Measurements from ENCODE around the gene LOXL4. TPM values are rescaled to one million over a fixed set of nuclear protein-coding genes. Genes with fewer than 3 reads are reported as not detected.

Gene LOXL4
- total RNA-seq, 2 donors from 2014 or later: not detected

DNA sequence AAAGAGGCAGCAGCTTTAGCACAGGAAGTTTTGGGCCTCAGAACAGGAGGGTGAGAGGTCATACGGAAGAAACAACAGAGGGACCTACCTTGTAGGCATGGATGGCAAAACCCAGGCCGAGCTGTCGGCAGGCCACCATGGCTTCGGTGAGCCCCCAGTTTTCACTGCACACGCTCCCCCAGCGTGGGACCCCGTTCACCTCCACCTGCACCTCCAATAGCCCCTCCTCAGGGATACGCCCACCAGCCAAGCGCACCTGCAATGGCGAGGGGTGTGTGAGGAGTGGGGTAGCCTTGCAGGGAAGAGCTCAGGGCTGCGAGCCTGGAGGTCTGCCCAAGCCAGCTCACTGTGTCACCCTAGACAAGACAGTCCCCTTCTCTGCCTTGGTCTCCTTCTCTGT is 11.3 kb downstream of the LOXL4 start:
- Mint-ChIP-seq H3K9me3 (no peaks in the 10 kb centered on the region), H3K27me3 (ENCODE audit: low read depth) (no peaks in the 10 kb centered on the region)

DNA sequence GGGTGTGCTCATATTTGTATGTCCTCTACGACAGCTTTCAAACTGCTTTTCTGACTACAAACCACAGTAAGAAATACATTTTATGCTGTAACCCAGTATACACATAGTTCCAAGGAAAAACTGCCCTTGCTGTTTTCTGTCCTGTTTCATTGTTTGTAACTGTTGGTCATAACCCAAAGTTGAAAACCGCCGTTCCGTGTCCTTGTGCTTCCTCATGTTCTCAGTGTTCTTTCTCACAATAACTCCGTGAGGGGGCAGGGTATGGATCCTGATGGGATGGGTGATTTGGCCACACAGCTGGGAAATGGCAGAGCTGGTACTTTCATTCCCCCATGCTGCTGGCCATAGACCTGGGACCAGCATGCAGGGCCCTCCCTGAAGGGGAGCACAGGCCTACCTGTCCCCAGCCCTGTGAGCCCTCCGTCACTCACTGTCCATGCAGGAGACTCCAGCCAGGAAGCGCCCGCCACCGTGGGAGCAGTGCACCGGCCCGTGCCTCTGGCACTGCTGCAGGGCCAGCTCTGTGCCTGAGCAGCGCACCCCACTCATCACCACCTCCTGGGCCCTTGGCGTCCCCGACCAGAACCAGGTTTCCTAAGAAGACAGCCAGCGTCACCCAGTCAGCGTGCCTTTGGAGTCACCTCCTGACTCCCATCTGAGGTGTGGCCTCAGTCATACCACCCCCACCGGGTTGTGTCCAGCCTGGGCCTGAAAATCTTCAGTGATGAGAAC is 12.7 kb downstream of the LOXL4 start:
- Mint-ChIP-seq H3K4me3 (no peak overlapping the region), H3K27ac (no peak overlapping the region), H3K4me1 (ENCODE audit: low read depth) (no peaks in the 10 kb centered on the region), H3K9me3 (no peaks in the 10 kb centered on the region), H3K27me3 (ENCODE audit: low read depth) (no peaks in the 10 kb centered on the region), H3K36me3 (ENCODE audit: insufficient read depth in 2 of 2) (no peaks in the 10 kb centered on the region)
- ATAC-seq (replicated peaks in 1 of 2) (no peak), DNase-seq (no peak)

More for the DNA sequence above, 11.3 kb downstream of the LOXL4 start:
- ATAC-seq (replicated peaks in 1 of 2) (no peak), DNase-seq (no peak)
- Mint-ChIP-seq H3K4me1 (ENCODE audit: low read depth) (no peaks in the 10 kb centered on the region), H3K36me3 (ENCODE audit: insufficient read depth in 2 of 2) (no peaks in the 10 kb centered on the region), H3K27ac (no peak overlapping the region), H3K4me3 (no peak overlapping the region)

DNA sequence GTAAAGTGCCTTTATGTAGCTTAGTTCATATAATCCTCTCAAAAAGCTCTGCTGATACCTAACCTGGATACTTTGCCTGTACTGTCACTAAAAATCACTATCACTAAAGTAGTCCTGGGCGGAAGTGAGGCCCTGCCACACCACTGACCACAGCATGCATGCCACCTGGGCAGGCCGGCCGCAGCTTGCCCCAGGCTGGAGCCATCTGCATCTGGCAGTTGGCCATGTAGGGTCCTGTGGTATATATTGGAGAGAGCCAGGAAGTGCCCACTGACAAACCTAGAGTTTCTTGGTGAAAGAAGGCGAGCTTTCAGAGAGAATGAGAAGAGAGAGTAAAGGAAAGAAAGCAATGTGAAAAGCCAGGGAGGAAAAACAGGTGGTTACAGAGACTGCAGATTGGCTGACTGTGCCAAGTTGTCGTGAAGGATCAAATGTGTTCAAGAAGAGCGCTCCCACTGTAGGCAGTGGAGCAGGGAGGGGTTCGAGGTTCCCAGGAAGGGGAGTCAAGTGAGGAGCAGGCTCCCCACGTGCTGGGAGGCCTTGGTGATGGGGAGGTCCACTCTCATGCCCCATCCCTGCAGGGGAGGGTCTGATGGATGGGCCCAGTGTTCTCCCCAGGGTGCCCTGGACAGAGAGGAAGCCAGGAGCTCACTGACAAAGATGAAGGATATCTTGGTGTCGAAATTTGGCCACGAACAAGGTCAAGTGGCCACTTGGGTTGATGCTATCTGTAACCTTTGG is 13.6 kb downstream of the LOXL4 start:
- ATAC-seq (replicated peaks in 1 of 2) (no peak), DNase-seq (no peak)
- Mint-ChIP-seq H3K9me3 (no peaks in the 10 kb centered on the region), H3K27me3 (ENCODE audit: low read depth) (no peaks in the 10 kb centered on the region), H3K36me3 (ENCODE audit: insufficient read depth in 2 of 2) (no peaks in the 10 kb centered on the region), H3K4me3 (no peak overlapping the region), H3K4me1 (ENCODE audit: low read depth) (no peaks in the 10 kb centered on the region), H3K27ac (no peak overlapping the region)

DNA sequence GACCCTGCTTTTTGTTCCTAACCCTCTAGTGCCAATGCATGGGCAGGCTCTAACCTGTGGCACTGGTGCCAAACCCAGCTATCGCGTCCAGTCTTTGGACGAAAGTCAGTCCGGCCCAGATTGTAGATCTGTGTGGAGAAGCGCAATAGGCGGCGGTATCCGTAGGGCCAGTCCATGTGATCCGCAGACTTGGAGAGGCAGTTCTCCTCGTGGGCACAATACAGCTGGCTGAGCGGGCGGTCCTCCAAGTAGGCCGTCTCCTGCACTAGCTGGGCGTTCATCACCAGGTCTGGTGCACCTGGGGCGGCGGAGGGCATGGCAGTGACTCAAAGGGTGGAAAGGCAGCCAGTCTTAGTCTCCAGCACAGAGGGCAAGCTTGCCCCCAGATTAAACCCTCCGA is 14.5 kb downstream of the LOXL4 start:
- ATAC-seq (replicated peaks in 1 of 2): no peak
- H3K27ac Mint-ChIP-seq: no peak overlapping the region
- H3K9me3 Mint-ChIP-seq: no peaks in the 10 kb centered on the region
- H3K27me3 Mint-ChIP-seq (ENCODE audit: low read depth): no peaks in the 10 kb centered on the region
- DNase-seq: no peak
- no peaks in the 10 kb centered on the region for H3K4me1 Mint-ChIP-seq (ENCODE audit: low read depth)
- no peaks in the 10 kb centered on the region for H3K36me3 Mint-ChIP-seq (ENCODE audit: insufficient read depth in 2 of 2)
- no peak overlapping the region for H3K4me3 Mint-ChIP-seq

DNA sequence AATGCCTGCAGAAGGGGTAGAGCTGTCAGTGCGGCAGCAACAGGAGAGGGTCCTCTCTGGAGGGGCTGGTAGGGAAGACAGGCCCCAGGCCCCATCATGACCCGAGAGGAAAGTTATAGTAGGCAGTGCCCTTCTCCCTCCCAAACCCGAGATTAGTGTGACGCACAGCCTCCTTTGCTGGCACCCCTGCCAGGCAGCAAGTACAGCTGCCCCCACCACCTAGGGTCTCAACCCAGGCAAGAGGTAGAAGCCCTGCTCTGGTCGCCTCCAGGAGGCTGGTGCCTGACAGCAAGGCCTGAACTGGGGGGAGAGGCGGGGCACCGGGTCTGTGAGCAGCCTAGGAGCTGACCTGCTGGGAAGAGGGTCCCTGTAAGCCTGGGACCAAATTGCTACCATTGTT is 15.5 kb downstream of the LOXL4 start:
- no peak overlapping the region for H3K4me3 Mint-ChIP-seq
- no peaks in the 10 kb centered on the region for H3K27me3 Mint-ChIP-seq (ENCODE audit: low read depth)
- peaks cover 0 to 2% of the 10 kb centered on the region in 2 donors for H3K36me3 Mint-ChIP-seq (ENCODE audit: insufficient read depth in 2 of 2)
- ATAC-seq (replicated peaks in 1 of 2) (no peak), DNase-seq (no peak)
- H3K9me3 Mint-ChIP-seq: no peaks in the 10 kb centered on the region
- no peak overlapping the region for H3K27ac Mint-ChIP-seq
- no peaks in the 10 kb centered on the region for H3K4me1 Mint-ChIP-seq (ENCODE audit: low read depth)

DNA sequence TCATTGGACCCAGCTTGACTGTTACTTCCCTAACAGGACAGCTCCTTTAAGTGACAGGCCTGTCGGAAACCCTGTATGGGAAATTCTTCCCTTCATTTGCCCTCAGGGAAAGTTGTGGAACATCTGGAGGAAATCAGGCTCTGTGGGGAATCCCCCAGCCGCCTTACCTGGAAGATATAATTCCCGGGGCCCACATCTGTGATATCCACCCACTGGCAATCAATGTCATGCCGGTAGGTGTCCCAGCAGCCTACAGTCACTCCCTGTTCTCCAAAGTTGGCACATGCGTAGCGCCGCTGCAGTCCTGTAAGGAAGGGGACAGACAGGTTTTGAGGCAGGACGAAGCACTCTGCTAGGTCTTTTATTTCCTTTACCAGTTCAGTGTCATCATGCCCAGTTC is 16.6 kb downstream of the LOXL4 start:
- Mint-ChIP-seq H3K27me3 (ENCODE audit: low read depth) (no peaks in the 10 kb centered on the region), H3K4me1 (ENCODE audit: low read depth) (no peaks in the 10 kb centered on the region), H3K4me3 (no peak overlapping the region), H3K36me3 (ENCODE audit: insufficient read depth in 2 of 2) (peaks cover 0 to 2% of the 10 kb centered on the region in 2 donors), H3K9me3 (no peaks in the 10 kb centered on the region), H3K27ac (no peak overlapping the region)
- no peak for ATAC-seq (replicated peaks in 1 of 2)
- no peak for DNase-seq

DNA sequence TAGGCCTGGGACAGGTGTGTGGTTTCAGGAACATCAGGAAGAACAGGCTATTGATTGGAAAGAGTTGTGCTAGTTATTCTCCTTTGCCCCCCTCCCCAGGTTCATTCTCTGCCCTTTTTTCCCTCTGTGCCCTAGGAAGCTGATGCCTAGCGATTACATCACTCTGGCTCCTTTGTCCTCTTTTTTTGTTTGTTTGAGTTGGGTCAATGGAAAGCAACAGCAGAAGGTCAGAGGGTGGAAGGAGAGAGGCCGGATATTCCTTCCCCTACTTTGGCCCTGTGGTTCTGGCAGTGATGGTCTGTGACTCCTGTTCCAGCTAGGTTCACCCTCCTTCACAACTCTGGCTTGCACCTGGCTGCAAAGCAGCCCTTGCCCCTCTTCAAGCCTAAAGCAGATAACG is 18.9 kb downstream of the LOXL4 start:
- no peaks in the 10 kb centered on the region for H3K27me3 Mint-ChIP-seq (ENCODE audit: low read depth)
- ATAC-seq (replicated peaks in 1 of 2): no peak
- no peaks in the 10 kb centered on the region for H3K4me1 Mint-ChIP-seq (ENCODE audit: low read depth)
- H3K27ac Mint-ChIP-seq: no peak overlapping the region
- peaks cover 3 to 4% of the 10 kb centered on the region in 2 donors for H3K36me3 Mint-ChIP-seq (ENCODE audit: insufficient read depth in 2 of 2)
- H3K9me3 Mint-ChIP-seq: no peaks in the 10 kb centered on the region
- H3K4me3 Mint-ChIP-seq: no peak overlapping the region
- DNase-seq: no peak

DNA sequence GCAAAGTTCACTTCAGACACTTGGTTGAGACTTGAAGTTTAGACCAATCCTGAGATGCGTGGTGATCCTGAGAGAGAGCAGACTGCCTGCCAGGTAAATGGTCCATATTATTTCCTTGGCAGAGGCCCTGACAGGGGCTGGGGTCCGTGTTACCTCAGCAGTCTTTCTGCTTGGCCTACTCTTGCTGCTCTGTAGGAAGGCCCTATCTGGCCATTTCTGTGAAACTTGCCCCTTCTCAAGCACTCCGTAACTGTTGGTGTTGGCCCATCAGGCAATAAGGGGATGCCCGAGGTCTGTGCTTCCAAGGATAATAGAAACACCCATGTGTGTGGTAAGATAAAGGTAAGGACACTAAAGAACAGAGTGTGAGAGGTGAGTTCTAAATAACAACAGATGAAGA is 20.0 kb downstream of the LOXL4 start:
- Mint-ChIP-seq H3K9me3 (no peaks in the 10 kb centered on the region), H3K27ac (peak overlapping the region; percentile 47), H3K27me3 (ENCODE audit: low read depth) (no peaks in the 10 kb centered on the region), H3K4me1 (ENCODE audit: low read depth) (no peaks in the 10 kb centered on the region), H3K36me3 (ENCODE audit: insufficient read depth in 2 of 2) (peaks cover 6 to 8% of the 10 kb centered on the region in 2 donors), H3K4me3 (no peak overlapping the region)
- ATAC-seq (replicated peaks in 1 of 2) (no peak), DNase-seq (no peak)

DNA sequence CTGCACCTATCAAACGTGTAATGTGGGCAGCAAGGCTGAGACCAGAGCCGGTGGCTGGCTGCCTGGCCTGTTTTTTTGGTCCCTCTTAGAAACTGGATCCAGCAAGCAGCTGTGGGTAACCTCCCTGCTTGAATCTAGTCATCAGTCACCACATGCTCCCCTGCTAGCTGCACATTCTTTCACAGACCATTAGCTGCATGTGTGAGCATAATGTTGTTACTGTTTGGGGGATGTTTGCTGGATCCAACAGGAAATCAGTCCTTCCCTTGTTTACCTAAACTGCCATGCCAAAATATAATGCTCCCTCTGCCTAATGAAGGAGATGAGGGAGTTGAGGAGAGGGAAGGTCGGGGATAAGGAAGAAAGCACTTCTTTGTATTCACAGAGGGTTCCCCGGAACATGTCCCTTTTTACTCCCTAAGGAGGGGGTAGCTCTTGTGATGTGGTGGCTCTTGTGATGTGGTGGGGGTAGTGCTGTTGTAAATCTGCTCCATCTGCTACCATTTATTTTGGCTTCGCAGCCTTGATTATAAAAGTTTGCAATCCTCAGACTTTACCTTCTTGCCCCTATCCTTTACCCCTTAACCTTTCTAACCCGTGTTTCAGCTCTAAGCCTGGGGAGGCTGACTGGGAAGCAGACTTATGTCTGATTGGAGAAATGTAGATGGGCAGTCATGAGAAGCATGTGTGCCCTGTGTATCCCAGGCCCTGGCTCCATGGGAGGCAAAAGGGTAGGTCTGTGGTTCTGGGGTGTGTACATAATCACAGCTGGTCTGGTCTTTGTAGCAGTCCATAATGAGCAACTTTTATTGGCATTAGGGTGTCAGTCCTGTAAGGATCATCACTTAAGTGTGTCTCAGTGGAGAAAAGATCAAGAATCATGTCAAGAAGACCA is 20.8 kb downstream of the LOXL4 start:
- no peak overlapping the region for H3K4me3 Mint-ChIP-seq
- ATAC-seq (replicated peaks in 1 of 2) (no peak), DNase-seq (no peak)
- no peaks in the 10 kb centered on the region for H3K4me1 Mint-ChIP-seq (ENCODE audit: low read depth)
- H3K9me3 Mint-ChIP-seq: no peaks in the 10 kb centered on the region
- peaks cover 6 to 8% of the 10 kb centered on the region in 2 donors for H3K36me3 Mint-ChIP-seq (ENCODE audit: insufficient read depth in 2 of 2)
- H3K27ac Mint-ChIP-seq: peak overlapping the region; percentile 31
- H3K27me3 Mint-ChIP-seq (ENCODE audit: low read depth): no peaks in the 10 kb centered on the region

DNA sequence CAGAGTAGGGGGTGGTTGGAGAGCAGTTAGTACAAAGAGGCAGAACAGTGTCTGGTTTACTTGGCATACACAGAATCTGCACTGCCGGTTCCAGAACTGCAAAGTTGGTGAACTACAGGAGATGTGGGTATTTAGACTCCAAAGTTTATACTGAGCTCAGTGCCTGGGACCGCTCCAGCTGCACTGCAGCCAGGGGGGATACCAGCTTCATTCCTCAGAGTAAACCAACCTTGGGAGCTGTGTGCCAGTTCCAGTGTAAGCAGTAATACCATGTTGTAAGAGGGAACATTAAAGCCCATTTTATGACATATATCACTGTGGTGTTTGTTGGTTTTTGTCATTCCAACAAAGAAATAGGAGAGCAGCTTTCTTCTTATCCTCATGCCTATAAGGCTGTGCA is 23.4 kb downstream of the LOXL4 start:
- peaks cover 6 to 10% of the 10 kb centered on the region in 2 donors for H3K36me3 Mint-ChIP-seq (ENCODE audit: insufficient read depth in 2 of 2)
- ATAC-seq (replicated peaks in 1 of 2): no peak
- no peak overlapping the region for H3K27ac Mint-ChIP-seq
- no peaks in the 10 kb centered on the region for H3K27me3 Mint-ChIP-seq (ENCODE audit: low read depth)
- no peak overlapping the region for H3K4me3 Mint-ChIP-seq
- no peaks in the 10 kb centered on the region for H3K9me3 Mint-ChIP-seq
- no peaks in the 10 kb centered on the region for H3K4me1 Mint-ChIP-seq (ENCODE audit: low read depth)
- DNase-seq: no peak

DNA sequence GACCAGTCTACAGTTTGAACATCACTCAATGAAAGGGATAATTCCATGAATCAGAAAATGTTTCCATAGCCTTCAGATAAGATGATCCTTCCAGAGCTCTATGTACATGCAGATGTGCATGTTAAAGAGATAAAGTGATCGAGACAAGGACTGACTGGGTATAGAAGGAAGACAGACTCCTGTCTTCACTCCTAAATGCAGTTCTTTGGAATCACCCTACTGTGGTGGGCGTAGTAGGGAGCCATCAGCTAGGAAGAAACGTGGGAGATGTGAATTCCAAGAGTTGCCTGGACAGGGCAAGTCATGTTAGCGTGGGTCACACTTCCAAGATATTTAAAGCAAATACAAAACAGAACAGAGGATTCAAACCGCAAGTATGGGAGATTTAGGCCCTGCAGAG is 23.9 kb downstream of the LOXL4 start:
- Mint-ChIP-seq H3K4me1 (ENCODE audit: low read depth) (no peaks in the 10 kb centered on the region), H3K4me3 (no peak overlapping the region), H3K9me3 (no peaks in the 10 kb centered on the region), H3K27ac (peak overlapping the region; percentile 48), H3K27me3 (ENCODE audit: low read depth) (no peaks in the 10 kb centered on the region), H3K36me3 (ENCODE audit: insufficient read depth in 2 of 2) (peaks cover 6 to 13% of the 10 kb centered on the region in 2 donors)
- DNase-seq: no peak
- no peak for ATAC-seq (replicated peaks in 1 of 2)

DNA sequence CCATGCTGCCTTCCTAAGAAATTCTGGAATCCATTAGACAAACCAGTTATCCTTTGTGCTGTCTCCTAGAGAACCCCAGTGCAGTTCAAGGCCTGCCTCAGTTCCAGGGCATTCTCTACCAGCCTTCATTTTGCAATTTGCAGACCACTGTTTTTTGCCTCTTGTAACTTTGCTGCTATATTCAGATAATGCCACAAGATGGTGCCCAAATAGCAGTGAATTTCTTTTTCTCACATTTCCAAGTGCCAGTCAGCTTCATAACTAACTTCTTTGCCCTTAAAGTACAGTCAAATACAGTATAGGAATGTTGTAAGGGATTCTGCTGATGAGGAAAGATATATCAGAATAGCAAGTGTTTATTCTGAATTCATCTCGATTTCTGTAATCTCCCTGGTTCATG is 25.2 kb downstream of the LOXL4 start:
- H3K36me3 Mint-ChIP-seq (ENCODE audit: insufficient read depth in 2 of 2): peaks cover 6 to 12% of the 10 kb centered on the region in 2 donors
- H3K27me3 Mint-ChIP-seq (ENCODE audit: low read depth): no peaks in the 10 kb centered on the region
- peak overlapping the region; percentile 10 for H3K27ac Mint-ChIP-seq
- H3K9me3 Mint-ChIP-seq: no peaks in the 10 kb centered on the region
- ATAC-seq (replicated peaks in 1 of 2) (no peak), DNase-seq (no peak)
- H3K4me1 Mint-ChIP-seq (ENCODE audit: low read depth): no peaks in the 10 kb centered on the region
- no peak overlapping the region for H3K4me3 Mint-ChIP-seq

DNA sequence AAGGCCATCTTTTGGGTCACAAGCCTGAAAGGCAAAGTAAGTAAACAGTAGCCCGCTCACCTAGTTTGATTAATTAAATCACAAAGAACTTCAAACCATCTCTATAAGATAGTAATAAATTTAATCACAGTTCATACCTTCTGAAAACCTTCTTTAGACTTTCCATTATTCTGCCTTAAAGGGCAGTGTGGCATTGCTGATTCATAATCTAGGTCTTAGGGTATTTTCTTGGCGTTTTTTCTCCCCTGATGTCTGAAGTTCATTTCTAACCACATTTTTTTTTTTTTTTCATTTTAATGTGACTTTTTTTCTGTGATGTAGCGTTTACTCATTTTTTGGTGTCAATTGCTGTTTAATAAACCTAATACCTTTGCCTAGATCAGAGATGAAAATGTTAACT is 27.5 kb downstream of the LOXL4 start:
- peaks cover 9 to 17% of the 10 kb centered on the region in 2 donors for H3K36me3 Mint-ChIP-seq (ENCODE audit: insufficient read depth in 2 of 2)
- no peak overlapping the region for H3K27ac Mint-ChIP-seq
- DNase-seq (no peak), ATAC-seq (replicated peaks in 1 of 2) (no peak)
- H3K4me3 Mint-ChIP-seq: no peak overlapping the region
- H3K4me1 Mint-ChIP-seq (ENCODE audit: low read depth): no peaks in the 10 kb centered on the region
- H3K27me3 Mint-ChIP-seq (ENCODE audit: low read depth): no peaks in the 10 kb centered on the region
- H3K9me3 Mint-ChIP-seq: no peaks in the 10 kb centered on the region
